Chondrocyte (in vitro differentiated cells): ENCODE measurements around the gene AFAP1L2. TPM values are rescaled to one million over a fixed set of nuclear protein-coding genes. Genes with fewer than 3 reads are reported as not detected.

Source experiments
- DNase-seq: peaks from one replicate; pipeline ENCODE4 v3.0.0; 2021; ENCODE audit warnings: mixed read lengths, low spot score
- H3K27ac Mint-ChIP-seq: one replicate; pipeline ENCODE4 v1.8.0; 2021; ENCODE audit warnings: mild to moderate bottlenecking, moderate library complexity, mixed read lengths; ENCODE audit not compliant: unreplicated experiment
- H3K27me3 Mint-ChIP-seq: 2 replicates; pipeline ENCODE4 v1.8.0; 2021; ENCODE audit warnings: low read depth, mixed read lengths
- H3K36me3 Mint-ChIP-seq: 2 replicates; pipeline ENCODE4 v1.8.0; 2021; ENCODE audit warnings: low read depth, mixed read lengths
- H3K4me1 Mint-ChIP-seq: 2 replicates; pipeline ENCODE4 v1.8.0; 2021; ENCODE audit warnings: low read depth, mild to moderate bottlenecking, mixed read lengths
- H3K4me3 Mint-ChIP-seq: one replicate; pipeline ENCODE4 v1.8.0; 2021; ENCODE audit warnings: mild to moderate bottlenecking, moderate library complexity, mixed read lengths; ENCODE audit not compliant: unreplicated experiment
- H3K9me3 Mint-ChIP-seq: 2 replicates; pipeline ENCODE4 v1.8.0; 2021; ENCODE audit warnings: low read depth, mixed read lengths
- CTCF ChIP-seq: fragments of 200-600 bp; sonication (generic); IDR thresholded peaks from 2 replicates; pipeline ENCODE4 v1.5.0; 2021; ENCODE audit warnings: antibody characterized with exemption, mild to moderate bottlenecking, moderate library complexity
- total RNA-seq: library from RNA; stranded (reverse); gene quantifications from 3 replicates; pipeline ENCODE4 v1.2.1, GENCODE V29; 2021

The AFAP1L2 gene
- total RNA-seq, 1 donor from 2014 or later: 2.9 TPM

GRCh38 chr10:114384601-114385000 is 19.7 kb downstream of the AFAP1L2 start:
- Mint-ChIP-seq H3K27me3 (peaks cover 3% of the 10 kb centered on the region), H3K36me3 (no peaks in the 10 kb centered on the region), H3K4me1 (peaks cover 29% of the 10 kb centered on the region), H3K4me3 (no peak overlapping the region), H3K9me3 (no peaks in the 10 kb centered on the region), H3K27ac (no peak overlapping the region)
- TF ChIP-seq CTCF: no peak
- no peak for DNase-seq

GRCh38 chr10:114384181-114384580 is 20.1 kb downstream of the AFAP1L2 start:
- no peak for TF ChIP-seq CTCF
- Mint-ChIP-seq H3K27me3 (peaks cover 3% of the 10 kb centered on the region), H3K27ac (no peak overlapping the region), H3K4me3 (no peak overlapping the region), H3K36me3 (no peaks in the 10 kb centered on the region), H3K9me3 (no peaks in the 10 kb centered on the region), H3K4me1 (peaks cover 29% of the 10 kb centered on the region)
- no peak for DNase-seq

GRCh38 chr10:114380797-114381196 is 23.5 kb downstream of the AFAP1L2 start:
- TF ChIP-seq CTCF: no peak
- H3K27me3 Mint-ChIP-seq: peaks cover 3% of the 10 kb centered on the region
- no peaks in the 10 kb centered on the region for H3K9me3 Mint-ChIP-seq
- no peak for DNase-seq
- peaks cover 18% of the 10 kb centered on the region for H3K4me1 Mint-ChIP-seq
- H3K4me3 Mint-ChIP-seq: no peak overlapping the region
- H3K27ac Mint-ChIP-seq: no peak overlapping the region
- H3K36me3 Mint-ChIP-seq: no peaks in the 10 kb centered on the region

GRCh38 chr10:114380060-114380459 is 24.2 kb downstream of the AFAP1L2 start:
- TF ChIP-seq CTCF: no peak
- H3K4me3 Mint-ChIP-seq: no peak overlapping the region
- no peak for DNase-seq
- no peaks in the 10 kb centered on the region for H3K9me3 Mint-ChIP-seq
- peaks cover 23% of the 10 kb centered on the region for H3K4me1 Mint-ChIP-seq
- peaks cover 3% of the 10 kb centered on the region for H3K27me3 Mint-ChIP-seq
- H3K36me3 Mint-ChIP-seq: no peaks in the 10 kb centered on the region
- no peak overlapping the region for H3K27ac Mint-ChIP-seq

GRCh38 chr10:114379631-114380041 is 24.7 kb downstream of the AFAP1L2 start:
- Mint-ChIP-seq H3K27ac (no peak overlapping the region), H3K27me3 (peaks cover 3% of the 10 kb centered on the region), H3K4me3 (no peak overlapping the region), H3K4me1 (peaks cover 24% of the 10 kb centered on the region), H3K36me3 (no peaks in the 10 kb centered on the region), H3K9me3 (no peaks in the 10 kb centered on the region)
- TF ChIP-seq CTCF: no peak
- no peak for DNase-seq
